Sigmoid colon (tissue), 4 donors: ENCODE measurements around the gene GARNL3.

Source experiments
- CTCF ChIP-seq, 4 experiments: fragments of 450-650 bp in 3 of 4; fragments of 200-600 bp in 1 of 4; IDR thresholded peaks; one replicate each; pipeline ENCODE4 v1.5.1; 2016 to 2019; ENCODE audit warnings: antibody characterized with exemption in 4 of 4, mild to moderate bottlenecking in 3 of 4, moderate library complexity in 2 of 4
- EP300 ChIP-seq, 4 donors: sonication (generic); formaldehyde crosslinking; IDR thresholded peaks; one replicate each; pipeline ENCODE4 v1.6.1; 2017; ENCODE audit warnings: antibody characterized with exemption in 4 of 4
- POLR2A ChIP-seq, 2 donors: fragments of 450-650 bp; IDR thresholded peaks; one replicate each; pipeline ENCODE4 v1.6.1; 2016; ENCODE audit warnings: antibody characterized with exemption in 2 of 2, mild to moderate bottlenecking in 2 of 2, moderate library complexity in 2 of 2
- POLR2AphosphoS5 ChIP-seq, 4 donors: sonication (generic); formaldehyde crosslinking; IDR thresholded peaks; one replicate each; pipeline ENCODE4 v1.6.1; 2017; ENCODE audit warnings: antibody characterized with exemption in 4 of 4

DNA sequence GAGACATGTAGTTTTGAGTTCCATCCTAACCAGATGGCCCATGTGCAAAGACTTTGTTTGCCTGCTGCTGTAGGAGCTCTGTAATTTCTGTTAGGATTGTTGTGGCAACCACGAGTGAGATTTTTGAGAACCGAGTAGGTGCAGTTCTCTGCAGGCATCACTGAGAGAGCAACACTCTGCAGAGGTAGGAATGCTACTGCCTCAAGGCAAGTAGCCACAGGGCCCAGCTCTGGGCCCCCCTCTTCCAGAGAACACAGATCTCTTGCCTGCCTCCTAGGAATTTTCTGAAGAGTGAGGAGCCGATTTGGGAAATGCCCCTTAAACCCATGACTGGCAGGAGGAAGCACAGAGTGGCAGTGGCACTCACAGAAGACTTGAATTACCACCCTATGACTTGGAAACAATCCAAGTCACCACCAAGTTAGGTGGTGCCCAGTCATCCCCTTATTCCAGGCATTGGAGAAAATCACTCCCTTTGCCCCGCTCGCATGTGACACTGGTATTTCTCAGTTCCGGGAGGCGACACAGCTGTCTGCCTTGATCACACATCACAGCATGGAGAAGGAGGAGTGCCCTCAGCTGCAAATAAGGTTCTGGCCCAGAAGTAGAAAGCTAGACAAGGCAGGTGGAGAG, 79.9 kb downstream of the GARNL3 start:
- TF ChIP-seq CTCF (IDR thresholded peaks at IDR 0.05): no peak
- TF ChIP-seq EP300 (IDR thresholded peaks at IDR 0.05): no peak
- TF ChIP-seq POLR2A (IDR thresholded peaks at IDR 0.05): no peak
- TF ChIP-seq POLR2AphosphoS5 (IDR thresholded peaks at IDR 0.05): no peak
